Measurements from ENCODE around the gene PPIL1. TPM values are rescaled to one million over a fixed set of nuclear protein-coding genes. Genes with fewer than 3 reads are reported as not detected.
A peak's percentile ranks its signal among the peaks of the same experiment; 100 is the strongest.

Gene PPIL1
- total and polyA plus RNA-seq, 2 of the 13 experiments (the other 11 are each of a cell fraction or from before 2014, with no cell fraction given), result 74.2 to 144 TPM

DNA sequence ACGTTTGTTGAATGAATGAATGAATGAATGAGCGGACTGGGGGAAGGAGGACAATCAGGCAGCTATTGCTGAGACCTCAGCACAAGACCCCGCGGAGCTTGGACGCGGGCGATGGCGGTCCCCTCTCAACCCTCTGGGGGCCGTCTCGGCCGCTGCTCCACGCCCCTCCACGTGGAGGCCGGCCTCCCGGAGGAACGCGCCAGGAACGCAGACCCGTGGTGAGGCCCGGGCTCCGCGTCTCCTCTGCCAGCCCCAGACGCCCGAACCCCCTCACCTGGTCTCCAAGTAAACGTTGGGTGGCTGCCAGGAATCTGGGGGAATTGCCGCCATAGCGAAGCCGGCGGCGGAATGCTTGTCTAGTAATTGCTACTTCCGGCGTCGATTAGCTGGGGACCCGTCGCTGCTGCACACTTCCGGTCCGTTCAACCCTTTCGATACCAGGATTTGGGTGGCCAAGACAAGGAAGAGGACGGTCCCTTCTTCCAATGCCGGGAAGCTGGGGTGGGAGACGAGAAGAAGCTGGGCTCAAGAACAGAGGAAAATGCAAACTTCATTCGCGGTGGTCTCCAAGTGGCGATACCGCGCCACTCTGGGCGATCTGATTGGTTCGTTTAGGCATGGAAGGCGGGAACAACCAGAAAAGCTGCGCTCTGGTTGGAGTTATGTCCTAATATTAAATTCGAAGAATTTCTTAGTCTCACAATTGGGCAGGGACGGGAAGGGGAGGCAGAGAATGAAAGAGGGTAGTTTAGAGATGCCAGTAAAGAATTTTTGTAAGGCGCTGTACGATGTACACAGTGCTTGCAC, at the start of gene PPIL1 (continued):
- TF ChIP-seq, protein P1, sequence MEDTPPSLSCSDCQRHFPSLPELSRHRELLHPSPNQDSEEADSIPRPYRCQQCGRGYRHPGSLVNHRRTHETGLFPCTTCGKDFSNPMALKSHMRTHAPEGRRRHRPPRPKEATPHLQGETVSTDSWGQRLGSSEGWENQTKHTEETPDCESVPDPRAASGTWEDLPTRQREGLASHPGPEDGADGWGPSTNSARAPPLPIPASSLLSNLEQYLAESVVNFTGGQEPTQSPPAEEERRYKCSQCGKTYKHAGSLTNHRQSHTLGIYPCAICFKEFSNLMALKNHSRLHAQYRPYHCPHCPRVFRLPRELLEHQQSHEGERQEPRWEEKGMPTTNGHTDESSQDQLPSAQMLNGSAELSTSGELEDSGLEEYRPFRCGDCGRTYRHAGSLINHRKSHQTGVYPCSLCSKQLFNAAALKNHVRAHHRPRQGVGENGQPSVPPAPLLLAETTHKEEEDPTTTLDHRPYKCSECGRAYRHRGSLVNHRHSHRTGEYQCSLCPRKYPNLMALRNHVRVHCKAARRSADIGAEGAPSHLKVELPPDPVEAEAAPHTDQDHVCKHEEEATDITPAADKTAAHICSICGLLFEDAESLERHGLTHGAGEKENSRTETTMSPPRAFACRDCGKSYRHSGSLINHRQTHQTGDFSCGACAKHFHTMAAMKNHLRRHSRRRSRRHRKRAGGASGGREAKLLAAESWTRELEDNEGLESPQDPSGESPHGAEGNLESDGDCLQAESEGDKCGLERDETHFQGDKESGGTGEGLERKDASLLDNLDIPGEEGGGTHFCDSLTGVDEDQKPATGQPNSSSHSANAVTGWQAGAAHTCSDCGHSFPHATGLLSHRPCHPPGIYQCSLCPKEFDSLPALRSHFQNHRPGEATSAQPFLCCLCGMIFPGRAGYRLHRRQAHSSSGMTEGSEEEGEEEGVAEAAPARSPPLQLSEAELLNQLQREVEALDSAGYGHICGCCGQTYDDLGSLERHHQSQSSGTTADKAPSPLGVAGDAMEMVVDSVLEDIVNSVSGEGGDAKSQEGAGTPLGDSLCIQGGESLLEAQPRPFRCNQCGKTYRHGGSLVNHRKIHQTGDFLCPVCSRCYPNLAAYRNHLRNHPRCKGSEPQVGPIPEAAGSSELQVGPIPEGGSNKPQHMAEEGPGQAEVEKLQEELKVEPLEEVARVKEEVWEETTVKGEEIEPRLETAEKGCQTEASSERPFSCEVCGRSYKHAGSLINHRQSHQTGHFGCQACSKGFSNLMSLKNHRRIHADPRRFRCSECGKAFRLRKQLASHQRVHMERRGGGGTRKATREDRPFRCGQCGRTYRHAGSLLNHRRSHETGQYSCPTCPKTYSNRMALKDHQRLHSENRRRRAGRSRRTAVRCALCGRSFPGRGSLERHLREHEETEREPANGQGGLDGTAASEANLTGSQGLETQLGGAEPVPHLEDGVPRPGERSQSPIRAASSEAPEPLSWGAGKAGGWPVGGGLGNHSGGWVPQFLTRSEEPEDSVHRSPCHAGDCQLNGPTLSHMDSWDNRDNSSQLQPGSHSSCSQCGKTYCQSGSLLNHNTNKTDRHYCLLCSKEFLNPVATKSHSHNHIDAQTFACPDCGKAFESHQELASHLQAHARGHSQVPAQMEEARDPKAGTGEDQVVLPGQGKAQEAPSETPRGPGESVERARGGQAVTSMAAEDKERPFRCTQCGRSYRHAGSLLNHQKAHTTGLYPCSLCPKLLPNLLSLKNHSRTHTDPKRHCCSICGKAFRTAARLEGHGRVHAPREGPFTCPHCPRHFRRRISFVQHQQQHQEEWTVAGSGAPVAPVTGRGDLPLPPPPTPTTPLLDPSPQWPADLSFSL (CRISPR knock-in tag; IDR thresholded peaks at IDR 0.05), result no peak
- TF ChIP-seq ZNF280D (CRISPR knock-in tag; IDR thresholded peaks at IDR 0.05), result peak; percentile 94
- 0 out of 2 replicates have a peak, but pooled peaks have one; percentile 50 for TF ChIP-seq PAX8 (CRISPR knock-in tag; IDR thresholded peaks at IDR 0.05; ENCODE audit: borderline replicate concordance)
- TF ChIP-seq ATF1 (CRISPR knock-in tag; IDR thresholded peaks at IDR 0.05), result no peak; the same call in 1 of the 2 replicates
- TF ChIP-seq KLF9 (CRISPR knock-in tag; IDR thresholded peaks at IDR 0.05; ENCODE audit: low read depth), result peak; percentile 62; the same call in 1 of the 2 replicates
- TF ChIP-seq NBN (conservative IDR thresholded peaks at IDR 0.05), result no peak
- peak; percentile 100 for TF ChIP-seq YEATS4 (CRISPR knock-in tag; IDR thresholded peaks at IDR 0.05; ENCODE audit: borderline replicate concordance)
- no peak for TF ChIP-seq MAFG (CRISPR knock-in tag; IDR thresholded peaks at IDR 0.05)
- TF ChIP-seq ZNF30 (CRISPR knock-in tag; IDR thresholded peaks at IDR 0.05), result 0 out of 2 replicates have a peak, but pooled peaks have one; percentile 23
- no peak for TF ChIP-seq GATA4 (IDR thresholded peaks at IDR 0.05; ENCODE audit: borderline replicate concordance, low read depth)
- no peak for TF ChIP-seq ZBTB21 (CRISPR knock-in tag; IDR thresholded peaks at IDR 0.05)
- TF ChIP-seq GLMP (CRISPR knock-in tag; IDR thresholded peaks at IDR 0.05; ENCODE audit: borderline replicate concordance), result no peak
- no peak for TF ChIP-seq DZIP1 (CRISPR knock-in tag; IDR thresholded peaks at IDR 0.05)

Data from HepG2 (cell line).